ENCODE results near the gene MPZL1.

MPZL1 gene

DNA sequence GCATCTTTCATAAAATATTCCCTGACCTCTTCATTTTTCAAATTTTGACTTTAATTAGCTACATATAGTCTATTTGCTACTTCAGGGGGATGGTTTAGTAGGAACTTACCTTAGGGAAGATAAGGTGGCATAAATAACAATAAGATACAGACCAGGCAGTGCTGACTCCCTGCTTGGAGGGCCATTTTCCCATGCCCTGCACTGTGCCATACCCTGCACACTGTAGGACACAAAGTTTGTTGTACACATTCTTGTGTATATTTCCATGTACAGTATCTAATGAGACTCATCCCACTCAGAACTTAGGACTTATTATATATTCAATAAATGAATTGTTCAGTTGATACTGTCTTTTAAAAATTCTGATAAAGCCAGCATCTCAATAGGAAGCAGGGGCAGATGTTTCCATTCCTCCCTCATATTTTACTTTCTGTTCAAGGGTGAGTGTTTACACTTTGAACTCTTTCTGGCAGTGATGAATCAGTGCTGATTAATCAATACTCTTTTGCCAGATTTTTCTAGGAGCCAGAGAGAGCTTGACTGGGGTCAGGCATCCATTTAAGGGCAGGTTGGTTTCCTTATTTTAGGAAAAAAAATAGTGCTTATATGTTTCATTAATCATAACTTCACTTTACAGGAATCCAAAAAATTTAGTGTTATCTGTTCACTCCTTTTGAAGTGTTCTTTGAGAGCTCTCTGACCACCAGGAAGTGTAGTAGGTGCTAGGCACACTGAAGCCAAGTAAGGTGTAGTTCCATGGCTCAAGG lies 30.6 kb downstream of the MPZL1 start:
- no peak for DNase-seq

- DNase-seq: no peak
These were observed 33.9 kb downstream of the MPZL1 start for GRCh38 chr1:167755654-167756053.

DNA sequence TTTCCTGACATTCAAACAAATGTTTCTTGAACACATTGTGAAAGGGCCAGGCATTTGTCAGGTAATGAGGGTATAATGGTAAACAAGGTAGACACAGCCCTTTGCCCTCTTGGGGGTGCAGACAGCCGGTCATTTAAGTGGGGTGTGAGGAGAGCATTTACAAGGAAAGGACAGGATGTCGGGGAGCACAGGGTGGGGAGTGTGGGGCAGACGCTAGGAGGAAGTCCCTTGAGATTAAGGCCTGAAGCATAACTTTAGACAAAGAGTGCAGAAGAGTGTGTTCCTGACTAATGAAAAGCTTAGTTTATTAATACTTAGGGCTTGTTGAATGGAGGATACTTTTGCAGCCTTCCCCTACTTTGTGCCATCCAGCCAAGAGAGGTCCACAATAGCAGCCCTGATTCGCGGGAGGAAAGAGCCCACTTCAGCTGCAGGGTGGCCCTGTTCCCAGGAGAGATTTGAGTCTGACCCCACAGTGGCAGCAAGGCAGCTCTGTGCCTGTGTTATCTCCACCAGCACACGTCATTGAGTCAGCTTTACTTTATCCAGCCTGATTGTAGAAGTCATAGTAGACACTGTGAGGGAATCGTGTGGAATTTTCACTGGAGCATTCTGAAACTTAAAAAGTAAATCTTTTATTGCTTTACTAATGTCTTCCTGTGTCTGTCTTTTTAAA lies 35.1 kb downstream of the MPZL1 start:
- no peak for DNase-seq

DNA sequence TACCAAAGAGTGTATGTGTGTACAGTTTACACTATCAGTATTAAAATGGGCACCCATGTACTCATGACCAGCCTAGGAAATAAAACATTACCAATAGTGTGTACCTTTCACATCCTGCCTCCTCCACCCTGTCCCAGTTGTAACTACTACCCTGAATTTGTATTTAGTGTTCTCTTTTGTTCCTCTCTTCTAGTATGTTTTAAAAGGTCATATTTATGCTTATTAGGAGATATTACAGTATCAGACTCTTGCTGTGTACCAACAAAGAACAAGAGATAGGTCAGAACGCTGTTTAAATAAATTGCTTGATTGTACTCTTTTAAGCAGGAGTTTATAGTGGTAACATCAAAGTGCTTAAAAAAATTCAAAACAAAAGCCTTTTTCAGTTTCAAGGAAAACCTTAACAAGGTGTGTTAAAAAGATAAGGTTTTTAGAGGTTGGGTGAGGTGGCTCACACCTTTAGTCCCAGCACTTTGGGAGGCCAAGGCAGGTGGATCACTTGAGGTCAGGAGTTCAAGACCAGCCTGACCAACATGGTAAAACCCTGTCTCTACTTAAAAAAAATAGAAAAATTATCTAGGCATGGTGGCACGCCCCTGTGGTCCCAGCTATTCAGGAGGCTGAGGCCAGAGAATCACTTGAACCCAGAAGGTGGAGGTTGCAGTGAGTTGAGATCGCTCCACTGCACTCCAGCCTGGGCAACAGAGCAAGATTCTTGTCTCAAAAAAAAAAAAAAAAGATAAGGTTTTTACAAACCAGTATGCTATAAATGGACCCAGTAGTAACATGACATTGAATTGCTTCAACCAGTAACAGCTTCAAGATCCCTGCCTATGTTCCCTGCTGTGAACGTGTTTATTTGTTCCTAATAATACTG lies 35.9 kb downstream of the MPZL1 start:
- DNase-seq: no peak

DNA sequence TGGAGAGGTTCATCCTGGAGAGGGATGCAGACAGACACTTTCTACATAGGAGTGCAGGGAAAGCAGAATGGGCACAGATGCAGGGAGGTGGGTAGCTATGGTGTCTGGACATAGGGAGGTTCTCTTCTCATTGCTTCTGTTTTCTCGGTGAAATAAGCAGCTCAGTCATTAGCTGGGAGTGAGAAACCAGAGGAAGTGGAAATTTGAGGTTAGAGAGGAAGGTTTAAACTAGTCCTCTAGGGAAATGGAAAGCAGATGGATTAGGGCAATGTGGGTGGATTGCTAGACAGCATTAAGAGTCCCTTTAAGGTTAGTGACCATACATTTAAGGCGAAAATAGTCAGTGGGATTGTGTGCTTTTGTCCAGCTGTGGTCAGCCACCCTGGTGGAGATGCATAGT lies 39.6 kb downstream of the MPZL1 start:
- DNase-seq: no peak

DNA sequence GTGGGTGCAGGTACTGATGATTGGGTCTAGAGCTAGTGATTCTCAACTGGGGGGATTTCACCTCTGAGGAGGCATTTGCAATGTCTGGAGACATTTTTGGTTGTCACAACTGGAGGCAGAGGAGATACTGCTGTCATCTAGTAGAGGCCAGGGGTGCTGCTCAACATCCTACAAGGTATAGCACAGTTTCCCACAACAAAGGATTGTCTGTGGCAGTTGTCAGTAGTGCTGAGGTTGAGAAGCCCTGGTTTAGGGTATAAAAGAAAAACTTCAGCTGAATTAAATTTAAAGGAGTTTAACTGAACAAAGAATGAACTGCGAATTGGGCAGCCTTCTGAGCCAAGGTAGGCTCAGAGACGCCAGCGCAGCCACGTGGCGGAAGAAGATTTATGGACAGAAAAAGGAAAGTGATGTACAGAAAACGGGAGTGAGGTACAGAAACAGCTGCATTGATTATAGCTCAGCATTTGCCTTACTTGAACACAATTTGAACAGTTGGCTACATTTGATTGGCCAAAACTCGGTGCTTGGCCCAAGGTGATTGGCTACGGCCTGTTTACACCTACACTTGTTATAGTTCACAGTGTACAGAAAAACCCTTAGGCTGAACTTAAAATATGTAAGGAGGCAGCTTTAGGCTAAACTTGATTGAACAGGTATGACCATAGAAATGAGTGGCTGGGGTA lies 40.4 kb downstream of the MPZL1 start:
- peak; percentile 12 for DNase-seq

DNA sequence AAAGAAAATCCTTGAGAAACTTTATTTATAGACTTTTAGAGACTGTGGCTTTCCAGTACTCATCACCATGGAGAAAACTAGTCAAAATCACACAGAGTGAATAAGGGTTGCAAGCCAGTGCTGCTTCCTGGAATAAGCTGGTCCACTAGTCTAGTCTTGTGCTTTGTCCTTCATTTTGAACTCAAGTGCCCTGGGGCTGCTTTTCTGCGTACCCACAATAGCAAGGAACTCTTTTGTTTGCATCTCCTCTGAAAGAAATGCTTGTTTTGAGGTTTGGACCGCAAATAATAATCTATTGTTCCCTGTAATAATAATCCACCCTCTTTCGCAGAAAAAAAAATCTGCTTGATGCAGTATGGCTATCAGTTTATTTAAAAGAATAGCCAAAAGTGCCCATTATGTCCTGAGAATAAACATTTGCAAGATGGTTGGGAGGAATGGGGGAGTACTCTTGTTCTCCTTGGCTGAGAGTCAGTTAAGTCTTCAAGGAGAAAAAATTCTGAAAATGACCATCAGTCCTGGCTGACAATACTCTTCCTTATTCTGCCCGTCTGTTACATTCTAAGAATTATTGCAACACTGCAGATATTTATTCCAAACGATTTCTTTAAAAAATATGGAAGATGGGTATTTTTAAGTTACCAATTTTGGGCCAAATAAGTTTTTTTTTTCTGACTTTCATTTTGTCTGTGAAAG lies 41.9 kb downstream of the MPZL1 start:
- no peak for DNase-seq

GRCh38 chr1:167764458-167765330 lies 42.9 kb downstream of the MPZL1 start:
- no peak for DNase-seq

DNA sequence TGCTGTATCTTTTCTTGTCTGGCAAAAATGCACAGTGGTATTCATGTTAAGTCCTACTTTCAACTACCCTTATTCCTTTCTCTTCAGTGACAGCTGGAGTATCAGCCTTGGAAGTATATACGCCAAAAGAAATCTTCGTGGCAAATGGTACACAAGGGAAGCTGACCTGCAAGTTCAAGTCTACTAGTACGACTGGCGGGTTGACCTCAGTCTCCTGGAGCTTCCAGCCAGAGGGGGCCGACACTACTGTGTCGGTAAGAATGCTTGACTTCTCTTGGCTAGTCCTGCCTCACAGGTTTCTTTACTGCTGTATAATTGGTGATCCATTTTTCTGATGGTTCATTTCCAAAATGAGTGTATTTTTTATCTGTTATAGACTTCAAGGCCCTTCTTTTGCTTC lies 43.7 kb downstream of the MPZL1 start:
- DNase-seq: no peak

- no peak for DNase-seq
These were observed 44.8 kb downstream of the MPZL1 start for GRCh38 chr1:167766538-167766937.

DNA sequence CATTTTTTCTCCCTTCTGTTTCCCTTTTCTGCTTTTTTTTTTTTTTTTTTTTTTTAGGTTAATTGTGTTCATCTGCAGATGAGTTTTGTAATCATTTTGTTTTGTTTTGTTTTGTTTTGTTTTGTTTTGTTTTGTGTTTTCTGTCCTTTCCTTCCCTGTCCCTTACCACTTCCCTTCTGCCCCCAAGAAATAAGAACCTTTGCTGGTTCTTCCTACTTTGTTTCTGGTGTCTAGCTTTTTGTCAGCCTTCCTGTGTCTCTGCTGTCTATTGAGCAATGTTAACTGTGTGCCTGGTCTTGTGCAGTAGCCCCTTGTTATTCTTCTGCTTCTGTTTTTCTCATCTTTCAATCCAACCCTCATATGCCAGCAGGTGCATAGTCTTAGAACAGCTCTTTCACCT lies 46.0 kb downstream of the MPZL1 start:
- no peak for DNase-seq

GRCh38 chr1:167770127-167770526 lies 48.3 kb downstream of the MPZL1 start:
- DNase-seq: no peak

DNA sequence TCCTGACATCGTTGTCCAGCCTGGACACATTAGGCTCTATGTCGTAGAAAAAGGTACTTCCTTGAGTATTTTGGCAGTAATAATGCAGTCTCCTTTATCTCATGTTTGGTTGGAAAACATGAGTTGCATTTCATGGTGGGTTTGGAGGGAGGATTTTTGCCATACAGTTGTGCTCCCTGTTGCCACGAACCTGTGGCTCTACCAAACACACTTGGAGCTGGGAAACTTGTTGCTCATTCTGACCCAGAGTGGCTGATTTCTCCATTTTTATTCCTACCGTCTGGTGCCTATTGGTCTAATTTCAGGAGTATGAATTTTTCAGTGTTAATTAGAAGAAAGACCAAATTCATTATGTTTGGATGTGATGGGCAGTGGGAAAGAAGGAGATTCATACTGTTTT lies 50.7 kb downstream of the MPZL1 start:
- no peak for DNase-seq

GRCh38 chr1:167773516-167773915 lies 51.7 kb downstream of the MPZL1 start:
- no peak for DNase-seq

- DNase-seq: no peak
These were observed 52.9 kb downstream of the MPZL1 start for GRCh38 chr1:167774710-167775109.

DNA sequence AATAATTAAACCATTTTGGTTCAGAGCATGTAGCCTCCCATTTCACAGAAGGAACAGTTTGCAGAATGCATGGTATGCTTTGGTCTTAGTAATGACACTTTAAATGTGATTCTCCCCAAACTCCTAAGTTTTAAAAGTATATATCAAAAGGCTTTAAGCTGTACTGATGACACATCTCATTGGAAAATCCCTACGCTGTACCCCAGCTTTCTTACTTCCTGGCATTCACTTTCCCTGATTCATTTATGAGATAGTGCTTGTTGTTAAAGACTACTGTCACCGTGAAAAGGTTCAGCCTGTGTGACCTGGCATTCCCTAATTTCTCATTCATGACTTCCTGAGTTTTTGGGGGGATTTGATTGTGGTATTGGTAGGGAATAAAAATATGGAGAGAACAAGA lies 53.4 kb downstream of the MPZL1 start:
- no peak for DNase-seq

DNA sequence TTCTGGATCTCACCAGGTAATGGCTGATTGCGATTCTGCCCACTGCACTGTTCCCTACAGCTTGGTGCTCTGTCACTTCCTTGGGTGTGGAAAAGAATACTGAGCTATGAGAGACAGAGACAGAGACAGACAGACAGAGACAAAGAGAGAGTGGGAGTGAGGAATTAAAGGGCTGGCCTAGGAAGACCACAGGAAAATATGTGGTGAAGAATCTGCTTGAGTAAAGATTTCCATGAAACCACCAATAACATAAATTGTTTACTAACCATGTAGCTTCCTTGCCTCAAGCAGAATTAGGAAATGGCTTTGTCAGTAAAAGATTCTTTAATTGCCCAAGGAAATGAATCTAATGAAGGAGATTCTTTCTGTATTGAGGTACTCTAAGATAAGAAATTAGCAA lies 54.4 kb downstream of the MPZL1 start:
- no peak for DNase-seq

DNA sequence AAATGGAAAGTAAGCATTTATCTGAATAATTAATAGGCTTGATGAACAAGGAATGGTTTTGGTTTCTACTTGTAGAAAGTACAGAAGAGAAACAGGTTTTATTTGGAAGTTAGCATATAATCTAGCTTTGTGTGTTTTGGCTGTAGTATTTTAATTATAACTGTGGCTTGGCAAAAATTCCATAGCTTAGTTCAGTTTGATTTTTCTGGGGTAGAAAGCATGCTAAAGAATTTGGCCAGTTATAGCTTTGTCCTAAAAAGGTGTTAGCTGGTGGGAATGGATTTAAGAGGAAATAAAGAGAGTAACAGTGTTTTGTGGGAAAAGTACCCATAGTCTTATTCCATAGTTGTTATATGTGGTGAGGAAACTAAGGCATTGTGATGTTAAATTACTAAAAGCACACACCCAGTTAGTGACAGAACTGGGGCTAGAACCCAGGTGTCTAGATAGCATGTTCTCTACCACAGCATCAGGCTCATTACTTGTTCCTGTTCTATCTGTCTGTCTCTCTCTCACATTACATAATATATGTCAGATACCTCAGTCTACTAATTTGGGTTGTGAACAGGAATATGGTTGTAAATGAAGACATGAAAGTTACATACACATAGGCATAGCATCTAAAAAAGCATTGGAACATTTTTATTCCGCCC lies 55.0 kb downstream of the MPZL1 start:
- DNase-seq: no peak

- no peak for DNase-seq
These were observed 55.5 kb downstream of the MPZL1 start for GRCh38 chr1:167777269-167777650.

GRCh38 chr1:167781558-167781957 lies 59.8 kb downstream of the MPZL1 start:
- DNase-seq: no peak

DNA sequence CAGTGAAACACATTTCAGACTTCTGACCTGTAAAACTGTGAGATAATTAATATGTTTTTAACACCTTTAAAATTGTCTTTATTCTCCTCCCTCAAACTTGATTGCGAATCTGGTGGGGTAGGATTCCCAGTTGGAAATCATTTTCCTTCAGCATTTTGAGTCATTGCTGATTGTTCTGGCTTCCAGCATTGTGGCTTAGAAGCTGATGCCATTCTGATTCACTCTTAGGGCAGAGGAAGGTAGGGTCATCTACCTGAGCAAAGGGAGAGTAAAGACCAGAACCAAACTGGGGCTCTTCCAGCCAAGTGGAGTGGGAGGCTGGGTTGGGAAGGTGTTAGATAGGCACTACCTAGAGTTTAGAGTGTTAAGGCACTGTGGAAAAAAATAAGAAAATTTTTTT lies 61.2 kb downstream of the MPZL1 start:
- no peak for DNase-seq

All from CD4-positive, alpha-beta T cell treated with Interleukin-10 for 1 hour (primary cell).